HEK293 (cell line): ENCODE data around the gene MADCAM1.

Experiments
- KLF8 ChIP-seq: fragments of 450-650 bp; formaldehyde crosslinking; IDR thresholded peaks from 2 replicates; pipeline ENCODE4 v1.5.1; 2016; ENCODE audit warnings: missing biosample characterization, missing genetic modification characterization
- YY1 ChIP-seq: fragments of 450-650 bp; formaldehyde crosslinking; IDR thresholded peaks from 2 replicates; pipeline ENCODE4 v1.5.1; 2018; ENCODE audit warnings: missing biosample characterization, missing genetic modification characterization
- ZBTB8A ChIP-seq: fragments of 450-650 bp; formaldehyde crosslinking; IDR thresholded peaks from 2 replicates; pipeline ENCODE4 v1.5.1; 2016; ENCODE audit warnings: missing biosample characterization, missing genetic modification characterization
- ZNF423 ChIP-seq: fragments of 450-650 bp; formaldehyde crosslinking; IDR thresholded peaks from 2 replicates; pipeline ENCODE4 v1.5.1; 2016; ENCODE audit warnings: missing biosample characterization, missing genetic modification characterization
- ZNF629 ChIP-seq: fragments of 450-650 bp; formaldehyde crosslinking; IDR thresholded peaks from 2 replicates; pipeline ENCODE4 v1.5.1; 2017; ENCODE audit warnings: missing biosample characterization, missing genetic modification characterization
- ZNF660 ChIP-seq: fragments of 450-650 bp; IDR thresholded peaks from 2 replicates; pipeline ENCODE4 v1.5.1; 2018; ENCODE audit warnings: missing biosample characterization, mild to moderate bottlenecking, missing genetic modification characterization
- TF ChIP-seq, protein P1 (sequence below): fragments of 450-650 bp; formaldehyde crosslinking; IDR thresholded peaks from 2 replicates; pipeline ENCODE4 v1.5.1; 2016; ENCODE audit warnings: missing biosample characterization, missing genetic modification characterization
- TF ChIP-seq, protein P2 (sequence below): fragments of 450-650 bp; formaldehyde crosslinking; IDR thresholded peaks from 2 replicates; pipeline ENCODE4 v1.5.1; 2016; ENCODE audit warnings: missing biosample characterization, missing genetic modification characterization, low read depth

- TF ChIP-seq, protein P1, sequence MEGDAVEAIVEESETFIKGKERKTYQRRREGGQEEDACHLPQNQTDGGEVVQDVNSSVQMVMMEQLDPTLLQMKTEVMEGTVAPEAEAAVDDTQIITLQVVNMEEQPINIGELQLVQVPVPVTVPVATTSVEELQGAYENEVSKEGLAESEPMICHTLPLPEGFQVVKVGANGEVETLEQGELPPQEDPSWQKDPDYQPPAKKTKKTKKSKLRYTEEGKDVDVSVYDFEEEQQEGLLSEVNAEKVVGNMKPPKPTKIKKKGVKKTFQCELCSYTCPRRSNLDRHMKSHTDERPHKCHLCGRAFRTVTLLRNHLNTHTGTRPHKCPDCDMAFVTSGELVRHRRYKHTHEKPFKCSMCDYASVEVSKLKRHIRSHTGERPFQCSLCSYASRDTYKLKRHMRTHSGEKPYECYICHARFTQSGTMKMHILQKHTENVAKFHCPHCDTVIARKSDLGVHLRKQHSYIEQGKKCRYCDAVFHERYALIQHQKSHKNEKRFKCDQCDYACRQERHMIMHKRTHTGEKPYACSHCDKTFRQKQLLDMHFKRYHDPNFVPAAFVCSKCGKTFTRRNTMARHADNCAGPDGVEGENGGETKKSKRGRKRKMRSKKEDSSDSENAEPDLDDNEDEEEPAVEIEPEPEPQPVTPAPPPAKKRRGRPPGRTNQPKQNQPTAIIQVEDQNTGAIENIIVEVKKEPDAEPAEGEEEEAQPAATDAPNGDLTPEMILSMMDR (tag by site-specific recombination), result no peak
- no peak for TF ChIP-seq KLF8 (tag by site-specific recombination)
- no peak for TF ChIP-seq ZBTB8A (tag by site-specific recombination)
- no peak for TF ChIP-seq YY1 (tag by site-specific recombination)
- TF ChIP-seq ZNF423 (tag by site-specific recombination), result no peak
- no peak for TF ChIP-seq ZNF660 (tag by site-specific recombination)
- TF ChIP-seq ZNF629, result no peak
- TF ChIP-seq, protein P2, sequence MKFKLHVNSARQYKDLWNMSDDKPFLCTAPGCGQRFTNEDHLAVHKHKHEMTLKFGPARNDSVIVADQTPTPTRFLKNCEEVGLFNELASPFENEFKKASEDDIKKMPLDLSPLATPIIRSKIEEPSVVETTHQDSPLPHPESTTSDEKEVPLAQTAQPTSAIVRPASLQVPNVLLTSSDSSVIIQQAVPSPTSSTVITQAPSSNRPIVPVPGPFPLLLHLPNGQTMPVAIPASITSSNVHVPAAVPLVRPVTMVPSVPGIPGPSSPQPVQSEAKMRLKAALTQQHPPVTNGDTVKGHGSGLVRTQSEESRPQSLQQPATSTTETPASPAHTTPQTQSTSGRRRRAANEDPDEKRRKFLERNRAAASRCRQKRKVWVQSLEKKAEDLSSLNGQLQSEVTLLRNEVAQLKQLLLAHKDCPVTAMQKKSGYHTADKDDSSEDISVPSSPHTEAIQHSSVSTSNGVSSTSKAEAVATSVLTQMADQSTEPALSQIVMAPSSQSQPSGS (tag by site-specific recombination), result no peak
These were observed 5.4 kb downstream of the MADCAM1 start for GRCh38 chr19:501646-502045.
